ENCODE data around the gene LRRTM3. TPM values are rescaled to one million over a fixed set of nuclear protein-coding genes. Genes with fewer than 3 reads are reported as not detected.

LRRTM3 gene
- total and polyA plus RNA-seq, 7 donors: 0.09 to 0.16 (median 0.14) TPM; not detected in 4

DNA sequence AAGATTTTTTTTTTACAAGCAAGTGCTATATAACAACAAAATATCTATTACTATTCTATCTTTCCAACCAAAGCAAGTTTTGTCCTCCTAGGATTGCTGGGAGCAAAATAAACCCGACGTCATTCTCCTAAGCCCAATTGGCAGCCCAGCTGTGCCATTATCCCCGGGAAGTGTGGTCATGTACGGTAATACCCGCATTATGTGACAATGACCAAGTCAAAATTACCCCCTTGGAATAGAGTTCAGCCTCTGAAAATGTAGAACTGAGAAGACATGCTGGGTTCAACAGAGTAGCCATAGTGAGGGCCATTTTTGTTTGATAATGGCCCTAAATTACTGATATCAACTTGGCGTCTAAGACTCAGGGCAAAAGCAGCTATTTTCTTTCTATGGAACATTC lies 215.5 kb downstream of the LRRTM3 start:
- Histone ChIP-seq H3K4me3 (no peak overlapping the region), H3K27me3 (no peaks in the 10 kb centered on the region), H3K36me3 (no peaks in the 10 kb centered on the region), H3K27ac (no peak overlapping the region), H3K4me1 (no peaks in the 10 kb centered on the region), H3K9me3 (no peaks in the 10 kb centered on the region)
- WGBS, 2 donors: 79 to 93% methylated on average over 6 of the region's 6 CpGs
- intact Hi-C loops (cut with DNase I): no loop called here
- TF ChIP-seq POLR2AphosphoS5 (IDR thresholded peaks at IDR 0.05) (no peak), POLR2A (IDR thresholded peaks at IDR 0.05) (no peak)
- no peak for DNase-seq

DNA sequence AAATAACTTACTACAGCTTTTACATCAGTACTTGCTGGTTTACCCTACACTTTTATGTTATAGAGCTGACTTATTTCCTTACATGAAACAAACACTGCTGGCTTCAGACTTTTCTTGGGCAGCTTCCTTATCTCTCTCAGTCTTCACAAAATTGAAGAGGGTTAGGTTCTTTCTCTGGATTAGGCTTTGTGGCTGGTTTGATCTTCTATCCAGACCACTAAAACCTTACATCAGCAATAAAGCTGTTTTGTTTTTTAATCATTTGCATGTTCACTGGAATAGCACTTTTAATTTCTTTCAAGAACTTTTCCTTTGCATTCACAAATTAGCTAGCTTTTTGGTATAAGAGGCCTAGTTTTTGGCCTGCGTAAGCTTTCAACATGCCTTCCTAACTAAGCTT lies 218.7 kb downstream of the LRRTM3 start:
- DNase-seq: no peak
- Histone ChIP-seq H3K27ac (no peak overlapping the region), H3K4me1 (no peaks in the 10 kb centered on the region), H3K27me3 (no peaks in the 10 kb centered on the region), H3K4me3 (no peak overlapping the region), H3K36me3 (no peaks in the 10 kb centered on the region), H3K9me3 (no peaks in the 10 kb centered on the region)
- intact Hi-C loops (cut with DNase I): no loop called here
- TF ChIP-seq, protein P1, sequence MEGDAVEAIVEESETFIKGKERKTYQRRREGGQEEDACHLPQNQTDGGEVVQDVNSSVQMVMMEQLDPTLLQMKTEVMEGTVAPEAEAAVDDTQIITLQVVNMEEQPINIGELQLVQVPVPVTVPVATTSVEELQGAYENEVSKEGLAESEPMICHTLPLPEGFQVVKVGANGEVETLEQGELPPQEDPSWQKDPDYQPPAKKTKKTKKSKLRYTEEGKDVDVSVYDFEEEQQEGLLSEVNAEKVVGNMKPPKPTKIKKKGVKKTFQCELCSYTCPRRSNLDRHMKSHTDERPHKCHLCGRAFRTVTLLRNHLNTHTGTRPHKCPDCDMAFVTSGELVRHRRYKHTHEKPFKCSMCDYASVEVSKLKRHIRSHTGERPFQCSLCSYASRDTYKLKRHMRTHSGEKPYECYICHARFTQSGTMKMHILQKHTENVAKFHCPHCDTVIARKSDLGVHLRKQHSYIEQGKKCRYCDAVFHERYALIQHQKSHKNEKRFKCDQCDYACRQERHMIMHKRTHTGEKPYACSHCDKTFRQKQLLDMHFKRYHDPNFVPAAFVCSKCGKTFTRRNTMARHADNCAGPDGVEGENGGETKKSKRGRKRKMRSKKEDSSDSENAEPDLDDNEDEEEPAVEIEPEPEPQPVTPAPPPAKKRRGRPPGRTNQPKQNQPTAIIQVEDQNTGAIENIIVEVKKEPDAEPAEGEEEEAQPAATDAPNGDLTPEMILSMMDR (IDR thresholded peaks at IDR 0.05): no peak
- no peak for TF ChIP-seq EP300 (IDR thresholded peaks at IDR 0.05)
- TF ChIP-seq POLR2AphosphoS5 (IDR thresholded peaks at IDR 0.05): no peak
- no peak for TF ChIP-seq POLR2A (IDR thresholded peaks at IDR 0.05)
- WGBS, 2 donors: 55 to 99% methylated on average over 1 of the region's 1 CpG

Measured in sigmoid colon (tissue), 7 donors.